DMS153 (cell line): ENCODE results near the gene INSM1.

Experiments
- DNase-seq: peaks from one replicate; lab custom pipeline; 2025; lab: John Stamatoyannopoulos, UW

The INSM1 gene

DNA sequence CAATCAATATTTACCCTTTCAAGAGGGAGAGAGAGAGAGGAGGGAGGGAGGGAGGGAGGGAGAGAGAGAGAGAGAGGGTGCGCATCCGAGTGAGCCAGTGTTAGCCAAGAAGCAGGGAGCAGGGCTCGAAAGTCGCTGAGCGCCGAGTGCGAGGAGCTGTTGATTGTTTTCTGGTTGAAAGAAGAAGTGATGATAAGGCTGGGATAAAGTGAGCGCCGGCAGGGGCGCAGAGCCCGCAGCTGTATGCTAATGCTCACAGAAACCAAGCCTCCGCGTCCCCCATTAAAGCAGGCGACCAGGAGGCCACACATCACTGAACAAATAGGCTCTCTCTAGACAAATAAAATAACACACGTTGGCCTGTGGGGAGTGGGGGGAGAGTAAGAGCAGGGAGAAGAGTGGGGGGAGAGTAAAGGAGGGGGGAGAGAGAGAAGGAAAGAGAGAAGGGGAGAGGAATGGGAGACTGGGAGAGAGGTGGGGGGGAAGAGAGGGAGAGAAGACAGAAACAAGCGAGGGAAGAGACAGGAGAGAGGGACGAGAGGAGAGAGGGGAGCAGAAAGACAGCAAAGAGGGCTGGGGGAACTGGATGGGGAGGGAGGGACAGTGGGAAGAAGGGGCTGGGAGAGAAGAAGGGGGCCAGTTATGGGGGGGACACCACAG, 5.0 kb upstream of the INSM1 start:
- peak; percentile 96 for DNase-seq

DNA sequence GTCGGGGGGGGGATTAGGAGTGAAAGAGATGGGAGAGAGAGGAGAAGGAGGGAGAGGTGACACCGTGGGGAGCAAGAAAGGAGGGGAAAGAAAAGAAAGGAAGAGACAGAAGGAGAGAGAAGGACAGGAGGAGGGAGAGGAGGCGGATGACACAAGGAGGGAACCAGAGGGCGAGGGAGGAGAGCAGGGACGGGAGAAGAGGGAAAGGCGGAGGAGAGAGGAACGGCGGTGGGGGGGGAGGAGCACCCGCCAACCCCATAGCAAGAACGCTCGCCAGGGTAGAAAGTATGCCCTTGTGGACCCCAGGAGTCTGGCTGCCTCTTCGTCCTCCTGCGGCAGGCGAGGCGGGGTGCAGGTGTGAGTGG, 4.5 kb upstream of the INSM1 start:
- DNase-seq = peak; percentile 55

DNA sequence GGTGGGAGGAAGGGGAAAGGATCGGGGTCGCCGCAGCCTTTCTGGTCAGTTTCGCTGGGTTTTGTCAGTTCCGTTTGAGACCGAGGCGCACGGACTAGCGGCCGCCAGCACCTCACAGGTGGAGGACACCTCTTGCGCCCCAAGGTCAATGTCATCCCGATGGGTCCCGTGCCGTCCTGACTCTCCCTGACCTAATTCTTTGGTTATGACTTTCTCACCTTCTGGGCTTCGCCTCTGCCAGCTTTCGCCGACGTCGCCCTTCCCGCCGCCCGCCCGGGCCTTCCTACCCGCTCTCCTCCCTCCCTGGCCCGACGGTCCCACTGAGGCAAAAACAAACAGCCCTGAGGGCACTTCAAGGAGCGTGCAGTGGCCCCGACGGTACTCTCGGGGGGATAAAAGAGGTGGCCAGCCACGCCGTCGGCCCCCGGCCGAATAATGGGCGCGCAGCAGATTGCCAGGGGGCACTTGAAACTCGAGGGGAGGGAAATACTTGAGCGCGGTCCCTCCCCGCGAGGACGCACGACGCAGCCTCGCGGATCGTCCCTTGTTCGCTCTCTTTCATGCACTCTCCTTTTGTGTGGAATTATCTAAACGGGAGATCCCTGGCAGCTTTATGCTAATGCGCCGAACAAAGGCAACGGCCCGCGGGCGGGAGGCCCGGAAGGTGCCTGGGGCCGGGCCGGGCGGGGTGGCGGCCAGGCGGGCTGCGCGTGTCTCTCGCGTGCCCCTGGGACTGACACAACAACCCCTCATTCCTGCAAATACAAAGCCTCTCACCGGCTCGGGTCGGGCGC, 3.9 kb upstream of the INSM1 start:
- DNase-seq = peak; percentile 97

- DNase-seq = no peak
Measured at GRCh38 chr20:20364593-20365479, 3.1 kb upstream of the INSM1 start.

GRCh38 chr20:20365480-20366161, 2.3 kb upstream of the INSM1 start:
- DNase-seq = no peak

- peak; percentile 89 for DNase-seq
Measured at GRCh38 chr20:20366551-20366875, 1.4 kb upstream of the INSM1 start.

GRCh38 chr20:20366876-20367574, 879 bp upstream of the INSM1 start:
- peak; percentile 58 for DNase-seq

DNA sequence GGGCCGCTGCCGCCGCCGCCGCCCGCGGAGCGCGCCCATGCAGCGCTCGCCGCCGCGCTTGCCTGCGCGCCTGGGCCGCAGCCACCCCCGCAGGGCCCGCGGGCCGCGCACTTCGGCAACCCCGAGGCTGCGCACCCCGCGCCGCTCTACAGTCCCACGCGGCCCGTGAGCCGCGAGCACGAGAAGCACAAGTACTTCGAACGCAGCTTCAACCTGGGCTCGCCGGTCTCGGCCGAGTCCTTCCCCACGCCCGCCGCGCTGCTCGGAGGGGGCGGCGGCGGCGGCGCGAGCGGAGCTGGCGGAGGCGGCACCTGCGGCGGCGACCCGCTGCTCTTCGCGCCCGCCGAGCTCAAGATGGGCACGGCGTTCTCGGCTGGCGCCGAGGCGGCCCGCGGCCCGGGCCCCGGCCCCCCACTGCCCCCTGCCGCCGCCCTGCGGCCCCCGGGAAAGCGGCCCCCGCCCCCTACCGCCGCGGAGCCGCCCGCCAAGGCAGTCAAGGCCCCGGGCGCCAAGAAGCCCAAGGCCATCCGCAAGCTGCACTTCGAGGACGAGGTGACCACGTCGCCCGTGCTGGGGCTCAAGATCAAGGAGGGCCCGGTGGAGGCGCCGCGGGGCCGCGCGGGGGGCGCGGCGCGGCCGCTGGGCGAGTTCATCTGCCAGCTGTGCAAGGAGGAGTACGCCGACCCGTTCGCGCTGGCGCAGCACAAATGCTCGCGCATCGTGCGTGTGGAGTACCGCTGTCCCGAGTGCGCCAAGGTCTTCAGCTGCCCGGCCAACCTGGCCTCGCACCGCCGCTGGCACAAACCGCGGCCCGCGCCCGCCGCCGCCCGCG, 730 bp downstream of the INSM1 start:
- no peak for DNase-seq

- peak; percentile 54 for DNase-seq
Measured at GRCh38 chr20:20369250-20370093, 1.6 kb downstream of the INSM1 start.

DNA sequence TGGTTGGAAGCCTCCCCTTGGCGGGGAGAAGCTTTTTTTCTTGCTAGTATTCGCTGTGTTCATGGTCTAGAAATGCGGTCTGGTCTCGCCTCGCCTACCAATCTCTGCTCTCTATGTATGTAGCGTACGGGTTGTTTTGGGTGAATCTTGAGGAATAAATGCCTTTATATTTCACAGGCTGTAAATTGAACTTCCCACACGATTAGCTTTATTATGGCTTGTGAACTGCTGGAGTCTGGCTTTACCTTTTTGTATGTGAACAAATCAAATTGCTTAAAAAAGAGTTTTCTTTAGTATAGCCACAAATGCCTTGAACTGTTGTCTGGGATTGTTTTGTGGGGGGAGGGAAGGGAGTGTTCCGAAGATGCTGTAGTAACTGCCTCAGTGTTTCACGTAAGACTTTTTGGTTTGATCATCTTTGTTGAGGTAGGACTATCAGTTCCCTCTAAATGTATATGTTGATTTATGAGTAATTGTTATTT, 2.2 kb downstream of the INSM1 start:
- no peak for DNase-seq

DNA sequence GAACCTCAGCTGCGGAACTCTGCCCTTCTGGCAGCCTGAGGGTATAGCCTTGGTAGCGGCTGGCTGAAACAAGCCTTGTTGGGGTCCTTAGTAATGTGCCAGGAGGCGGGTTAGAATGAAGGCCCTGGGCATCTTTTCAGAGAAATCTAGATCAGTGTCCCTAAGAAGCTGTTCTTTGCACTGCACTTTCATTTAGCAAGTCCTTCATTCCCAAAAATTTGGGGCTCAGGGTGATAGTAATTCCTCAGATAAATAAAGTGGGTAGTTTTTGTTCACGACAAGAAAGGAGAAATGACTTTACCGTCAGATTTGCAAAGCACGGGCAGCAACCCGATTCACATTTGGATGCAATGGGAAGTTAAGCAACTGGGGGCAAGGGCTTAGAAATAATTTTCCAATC, 3.2 kb downstream of the INSM1 start:
- DNase-seq = no peak

DNA sequence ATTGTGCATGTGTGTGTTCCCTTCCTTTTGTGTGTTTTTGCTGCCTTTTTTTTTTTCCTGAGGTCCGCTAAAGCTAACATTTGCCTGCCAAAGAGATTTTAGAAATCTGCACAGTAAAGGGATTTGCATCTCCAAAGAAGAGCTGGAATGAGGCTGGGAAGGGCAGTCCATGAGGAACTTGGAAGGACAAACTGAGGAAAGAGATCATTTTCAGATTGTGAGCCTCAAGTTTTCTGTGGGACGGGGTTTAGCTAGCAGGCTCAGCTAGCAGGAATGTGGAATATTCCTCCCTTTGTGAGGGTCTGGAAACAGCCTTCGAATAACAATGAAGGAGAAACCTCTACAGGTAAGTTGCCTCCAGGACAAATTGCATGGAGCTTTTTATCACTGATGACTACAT, 3.8 kb downstream of the INSM1 start:
- DNase-seq = no peak

DNA sequence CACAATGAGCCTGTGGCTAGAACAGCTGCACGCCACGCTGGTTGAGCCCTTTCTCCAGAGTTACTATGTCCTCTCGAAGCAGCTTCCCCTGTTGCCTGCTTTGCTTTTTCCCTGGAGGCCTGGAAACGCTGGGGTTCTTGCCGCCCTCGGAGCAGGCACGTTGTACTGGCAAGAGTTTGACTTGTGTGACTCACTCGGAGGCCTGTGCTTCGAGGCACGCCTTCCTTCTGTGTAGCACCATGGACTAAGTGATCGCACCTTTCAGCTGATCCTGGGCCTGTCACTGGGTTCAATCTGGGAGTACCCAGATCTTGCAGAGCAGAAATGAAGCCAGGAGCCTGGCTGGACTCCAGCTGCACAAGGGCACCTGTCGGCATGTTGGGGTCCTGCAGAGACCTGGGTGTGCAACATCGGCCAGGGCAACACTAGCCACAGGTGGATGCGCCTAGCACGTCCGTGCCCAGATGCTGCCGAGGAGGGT, 5.2 kb downstream of the INSM1 start:
- peak; percentile 85 for DNase-seq

- peak; percentile 90 for DNase-seq
Measured at GRCh38 chr20:20375862-20376261, 8.0 kb downstream of the INSM1 start.

- no peak for DNase-seq
Measured at GRCh38 chr20:20386192-20386591, 18.3 kb downstream of the INSM1 start.

GRCh38 chr20:20390393-20390792, 22.5 kb downstream of the INSM1 start:
- no peak for DNase-seq

- DNase-seq = no peak
Measured at GRCh38 chr20:20391115-20391514, 23.2 kb downstream of the INSM1 start.

GRCh38 chr20:20391766-20392165, 23.9 kb downstream of the INSM1 start:
- DNase-seq = no peak
